GM18951 (cell line): ENCODE results near the gene SYTL5.

Source experiments
- POLR2A ChIP-seq: IDR thresholded peaks from 4 replicates; pipeline ENCODE4 v1.6.1; 2011; ENCODE audit warnings: mild to moderate bottlenecking; ENCODE audit not compliant: insufficient read length, insufficient read depth; ENCODE audit errors: extremely low read depth
- in situ Hi-C: fragments of 300-500 bp; cut with MboI; formaldehyde crosslinking; loops from one replicate; pipeline ENCODE4 v1.12.0; 2022; ENCODE audit warnings: low sequenced_read_pairs, mixed read lengths, inconsistent platforms; ENCODE audit not compliant: unreplicated experiment

SYTL5 gene

DNA sequence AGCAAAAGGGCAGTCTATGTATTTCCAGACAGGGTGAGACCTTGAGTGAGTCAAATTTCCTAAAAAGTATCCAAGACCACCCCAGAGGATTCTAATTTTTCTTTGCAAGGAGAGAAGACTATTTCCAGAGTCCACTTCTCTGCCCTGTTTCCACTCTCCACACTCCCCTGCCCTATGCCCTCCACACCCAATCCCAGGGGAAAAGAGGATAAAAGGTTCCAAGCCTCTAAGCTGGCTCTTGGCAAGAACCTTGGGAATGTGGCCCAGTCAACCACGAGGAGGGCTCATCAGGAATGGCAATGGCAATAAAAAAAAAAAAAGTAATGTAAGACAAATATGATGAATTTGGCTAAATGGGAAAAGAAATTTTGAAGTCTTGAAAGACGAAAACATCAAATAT, 148.5 kb downstream of the SYTL5 start:
- in situ Hi-C loops = no loop called here
- TF ChIP-seq POLR2A = no peak

DNA sequence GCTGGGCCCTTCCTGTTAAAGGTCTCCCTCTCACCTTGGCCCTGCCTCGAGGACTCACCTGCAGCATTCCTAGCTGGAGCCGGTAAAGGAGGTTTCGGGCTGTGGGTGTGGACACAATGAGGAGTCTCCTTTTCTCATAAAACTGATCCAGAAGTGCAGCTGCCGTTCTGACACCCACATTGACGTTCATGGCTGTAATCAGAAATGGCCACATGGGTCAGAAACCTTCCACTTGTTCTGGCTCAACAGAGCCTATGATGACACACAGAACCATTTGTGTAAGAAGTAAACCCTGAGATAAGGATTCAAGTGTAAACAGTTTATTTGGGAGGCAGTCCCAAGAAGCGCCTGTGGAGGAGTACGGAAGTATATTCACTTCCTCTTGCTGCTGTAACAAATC, 150.5 kb downstream of the SYTL5 start:
- in situ Hi-C loops = no loop called here
- no peak for TF ChIP-seq POLR2A

DNA sequence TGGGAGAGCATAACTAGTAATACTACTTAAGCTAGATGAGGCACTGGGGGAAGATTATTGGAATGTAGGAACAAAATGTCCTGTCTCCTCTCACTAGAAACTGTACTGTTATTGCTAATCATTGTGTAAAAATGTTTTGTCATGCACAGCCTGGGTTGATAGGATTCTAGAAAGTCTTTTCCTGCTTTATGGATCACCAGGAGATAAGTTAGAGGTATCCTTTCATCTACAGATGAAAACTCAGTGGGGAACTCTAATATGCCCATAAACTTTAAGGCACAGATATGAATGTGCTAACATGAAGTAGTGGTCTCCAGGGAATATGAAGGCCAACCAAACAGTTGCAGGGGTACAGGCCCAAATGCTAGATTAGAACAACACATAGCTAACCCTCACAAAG, 156.8 kb downstream of the SYTL5 start:
- in situ Hi-C loops = loop anchor here (5.0 kb wide), 1 partner anchor 246 kb away; no protein-coding TSS in a partner anchor
- TF ChIP-seq POLR2A = no peak

DNA sequence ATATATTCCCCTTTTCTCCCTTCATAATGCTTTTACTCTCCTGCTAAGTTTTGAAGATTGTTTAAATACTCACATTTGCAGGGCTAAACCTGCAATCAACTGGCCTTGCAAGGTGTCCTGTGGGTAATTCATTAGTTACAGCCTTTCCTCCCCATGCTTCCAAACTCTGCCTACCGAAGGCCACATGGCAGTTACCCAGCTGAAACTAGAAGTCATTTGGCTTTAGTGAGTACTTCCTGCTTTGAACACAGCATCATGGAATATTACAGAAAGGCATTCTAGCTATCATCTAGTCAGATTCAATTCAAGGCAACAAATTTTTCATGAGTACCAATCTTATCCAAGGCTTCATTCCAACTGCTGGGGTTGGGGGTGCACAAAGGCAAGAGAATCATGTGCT, 158.7 kb downstream of the SYTL5 start:
- no peak for TF ChIP-seq POLR2A
- in situ Hi-C loops = no loop called here

DNA sequence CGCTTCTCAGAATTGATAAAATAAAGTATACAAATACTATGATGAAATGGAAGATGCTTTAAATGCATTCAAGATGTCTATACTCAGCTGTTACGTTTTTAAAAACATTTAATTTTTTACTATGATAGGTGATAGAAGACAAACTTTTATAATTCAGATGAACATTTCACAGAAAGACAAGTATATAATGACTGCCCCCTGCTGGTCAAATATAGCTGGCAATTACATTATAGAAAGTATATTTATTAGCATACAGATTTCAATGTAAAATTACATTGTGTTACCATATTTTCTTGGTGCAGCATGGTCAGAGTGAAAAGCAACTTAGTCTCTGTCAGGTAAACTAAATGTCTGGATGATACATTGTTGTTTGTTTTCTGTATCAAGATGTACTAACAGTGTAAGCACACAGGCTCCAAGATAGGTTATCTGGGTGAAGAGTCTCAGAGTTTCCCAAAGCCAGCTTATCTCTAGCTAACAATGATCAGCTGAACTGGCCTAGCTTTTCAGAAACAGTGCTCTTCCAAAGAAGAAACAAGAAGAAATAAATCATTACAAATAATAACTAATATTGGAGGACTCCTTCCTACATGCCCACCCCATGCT, 160.2 kb downstream of the SYTL5 start:
- TF ChIP-seq POLR2A = no peak
- in situ Hi-C loops = no loop called here

DNA sequence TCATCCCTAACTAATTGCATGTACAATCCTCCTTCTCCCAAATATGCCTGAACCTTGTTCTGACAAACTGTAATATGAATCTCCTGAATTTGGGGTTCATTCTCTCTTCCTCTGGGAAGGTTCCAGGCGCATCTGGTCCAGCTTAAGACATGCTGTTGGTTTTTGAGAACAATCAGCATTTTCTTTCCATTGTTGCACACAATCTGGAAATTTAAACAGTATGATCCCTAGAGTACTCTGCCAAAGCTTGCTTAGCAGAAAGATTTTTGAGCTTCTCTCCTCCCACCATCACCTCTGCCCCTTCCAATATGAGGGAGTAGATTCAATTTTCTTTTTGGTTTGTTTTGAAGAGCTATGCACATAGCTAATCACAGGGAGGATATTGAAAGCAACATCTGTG, 164.2 kb downstream of the SYTL5 start:
- in situ Hi-C loops = no loop called here
- no peak for TF ChIP-seq POLR2A

DNA sequence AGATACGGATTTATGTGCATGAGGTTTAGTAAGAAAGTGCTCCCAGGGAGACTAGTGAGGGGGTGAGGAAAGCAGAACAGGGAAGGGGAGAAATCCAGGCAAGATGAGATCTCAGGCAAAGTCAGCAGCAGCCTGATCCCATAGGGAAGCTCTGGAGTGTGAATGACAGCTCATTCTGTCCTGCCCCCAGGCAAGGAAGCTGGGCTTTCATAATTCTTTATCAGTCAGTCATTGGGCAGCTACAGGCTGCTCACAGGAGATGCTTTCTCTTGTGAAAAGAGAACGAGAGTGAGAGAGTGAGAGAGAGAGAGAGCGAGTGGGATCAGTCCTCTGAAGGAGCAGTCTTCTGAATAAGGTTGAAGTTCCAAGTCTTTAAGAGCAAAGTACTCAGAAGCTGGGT, 166.2 kb downstream of the SYTL5 start:
- in situ Hi-C loops = no loop called here
- TF ChIP-seq POLR2A = no peak

DNA sequence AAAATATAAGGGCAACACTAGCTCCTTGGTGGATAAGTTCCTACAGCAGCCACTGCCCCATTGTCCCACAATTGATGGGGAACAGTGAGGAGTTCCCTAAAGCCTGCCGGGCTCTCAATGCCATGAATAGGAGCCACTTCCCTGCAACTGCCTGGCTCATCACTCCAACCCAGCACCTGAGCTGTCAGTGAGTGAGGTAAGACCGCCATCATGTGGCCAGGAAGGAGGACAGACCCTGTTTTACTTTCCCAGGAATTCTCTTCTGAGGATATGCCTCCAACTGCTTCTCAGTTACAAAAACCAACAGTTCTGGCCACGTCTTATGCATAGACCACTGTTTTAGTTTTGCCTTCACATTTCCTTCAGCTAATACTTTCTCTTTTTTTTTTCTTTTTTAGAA, 168.8 kb downstream of the SYTL5 start:
- in situ Hi-C loops = no loop called here
- TF ChIP-seq POLR2A = no peak

DNA sequence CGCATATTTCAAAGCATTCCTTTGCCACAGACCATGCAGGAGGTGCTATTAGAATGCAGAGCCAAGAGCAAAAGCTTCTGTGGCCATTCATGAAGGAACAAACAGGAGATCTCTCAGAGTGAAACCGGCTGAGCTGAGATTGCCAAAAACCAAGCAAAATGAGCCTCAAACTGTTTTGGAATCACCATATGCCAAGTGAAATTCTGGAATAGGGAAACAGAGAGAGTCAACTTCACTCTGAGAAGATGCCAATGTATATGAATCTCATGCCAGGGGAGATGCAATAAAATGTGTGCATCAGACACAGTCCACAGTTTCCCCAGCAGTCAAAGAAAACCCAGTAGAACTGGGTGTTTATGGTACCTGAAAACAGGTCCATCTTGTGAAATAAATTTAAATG, 172.0 kb downstream of the SYTL5 start:
- in situ Hi-C loops = no loop called here
- no peak for TF ChIP-seq POLR2A
